Endothelial cell of umbilical vein (primary cell): ENCODE measurements around the gene GADL1. TPM values are rescaled to one million over a fixed set of nuclear protein-coding genes. Genes with fewer than 3 reads are reported as not detected.

Experiments used
- BruUV-seq: library from RNA; stranded (reverse); fragments of 400-500 nt; replicated peaks from 2 replicates; lab custom pipeline; 2021; lab: Mats Ljungman, UMichigan
- CTCF ChIA-PET: fragments of 300-600, 350-600 bp; sonication (Branson Sonifier 250); formaldehyde crosslinking; loops from one replicate; lab custom pipeline; 2021; ENCODE audit warnings: antibody characterized with exemption, inconsistent platforms; lab: Charles Lee
- POLR2A ChIA-PET: fragments of 300-600, 350-600 bp; sonication (Branson Sonifier 250); formaldehyde crosslinking; loops from one replicate; lab custom pipeline; 2021; ENCODE audit warnings: antibody characterized with exemption, inconsistent platforms; lab: Charles Lee
- DNase-seq: peaks from one replicate; pipeline ENCODE4 v3.0.0-alpha.2; 2011; ENCODE audit warnings: low read depth, low spot score
- FAIRE-seq: peaks from 2 replicates; lab custom pipeline; 2011; peaks lifted over from hg19 to GRCh38; lab: Jason Lieb, UNC
- H2AFZ ChIP-seq: 2 replicates; pipeline ENCODE4 v1.6.0; 2012; ENCODE audit warnings: low read depth, low read length, control low read depth, inconsistent platforms
- H3K27ac ChIP-seq: 2 replicates; pipeline ENCODE4 v1.5.1; 2011; ENCODE audit warnings: low read depth, mild to moderate bottlenecking, control low read depth, low read length, moderate library complexity; ENCODE audit not compliant: insufficient read depth
- H3K27me3 ChIP-seq, 2 experiments: 2 replicates each; pipeline versions ENCODE4 v1.6.0 to v1.6.1; 2011; ENCODE audit warnings: low read length in 2 of 2, mixed read lengths in 1 of 2; ENCODE audit not compliant: control insufficient read depth in 2 of 2, insufficient read depth in 2 of 2
- H3K36me3 ChIP-seq, 2 experiments: 2 replicates in 1 of 2; 3 replicates in 1 of 2; pipeline ENCODE4 v1.5.1; 2011; ENCODE audit warnings: low read length in 2 of 2, mild to moderate bottlenecking in 1 of 2, moderate library complexity in 1 of 2; ENCODE audit not compliant: control insufficient read depth in 2 of 2, insufficient read depth in 2 of 2; ENCODE audit errors: extremely low read depth in 1 of 2
- H3K4me1 ChIP-seq: 3 replicates; pipeline ENCODE4 v1.5.1; 2011; ENCODE audit warnings: mild to moderate bottlenecking, low read length; ENCODE audit not compliant: control insufficient read depth, insufficient read depth; ENCODE audit errors: extremely low read depth
- H3K4me2 ChIP-seq: 2 replicates; pipeline ENCODE4 v1.6.1; 2011; ENCODE audit warnings: low read length, control low read depth, mixed read lengths; ENCODE audit not compliant: insufficient read depth
- H3K4me3 ChIP-seq, 3 experiments: fragments of 200-600 bp in 1 of 3; sonication (generic), shearing (Covaris generic) in 1 of 3; replicated peaks in 1 of 3; 2 replicates each; pipeline ENCODE4 v1.5.1; 2011 to 2016; ENCODE audit warnings: control low read depth in 3 of 3, low read length in 3 of 3, mild to moderate bottlenecking in 2 of 3, inconsistent platforms in 1 of 3, low read depth in 1 of 3, moderate library complexity in 1 of 3; ENCODE audit not compliant: insufficient read depth in 1 of 3
- H3K79me2 ChIP-seq: 2 replicates; pipeline ENCODE4 v1.6.0; 2012; ENCODE audit warnings: low read length, inconsistent platforms; ENCODE audit not compliant: control insufficient read depth, insufficient read depth
- H3K9ac ChIP-seq: replicated peaks from 2 replicates; pipeline ENCODE3; 2011; ENCODE audit warnings: low read length, control low read depth; ENCODE audit not compliant: insufficient read depth; ENCODE audit errors: extremely low read depth
- H3K9me1 ChIP-seq: replicated peaks from 3 replicates; pipeline ENCODE4 v1.6.0; 2011; ENCODE audit warnings: mild to moderate bottlenecking, low read length; ENCODE audit not compliant: control insufficient read depth, insufficient read depth; ENCODE audit errors: extremely low read depth
- H3K9me3 ChIP-seq: replicated peaks from 2 replicates; pipeline ENCODE4 v1.5.1; 2012; ENCODE audit warnings: low read length, inconsistent platforms; ENCODE audit not compliant: control insufficient read depth, insufficient read depth
- H4K20me1 ChIP-seq: replicated peaks from 2 replicates; pipeline ENCODE3; 2011; ENCODE audit warnings: mild to moderate bottlenecking, low read length; ENCODE audit not compliant: control insufficient read depth, insufficient read depth; ENCODE audit errors: extremely low read depth
- CTCF ChIP-seq, 2 donors: IDR thresholded peaks; 1 replicate in 1 of 2; 2 replicates in 1 of 2; pipeline ENCODE4 v1.5.1; 2011; ENCODE audit warnings: low read length in 2 of 2, mild to moderate bottlenecking in 2 of 2, moderate library complexity in 2 of 2, control low read depth in 1 of 2, inconsistent platforms in 1 of 2, low read depth in 1 of 2; ENCODE audit not compliant: insufficient read depth in 1 of 2; ENCODE audit errors: extremely low read depth in 1 of 2
- EZH2 ChIP-seq: IDR thresholded peaks from 2 replicates; pipeline ENCODE4 v1.6.1; 2012; ENCODE audit warnings: borderline replicate concordance, low read depth, mild to moderate bottlenecking, moderate library complexity, low read length, inconsistent platforms; ENCODE audit not compliant: severe bottlenecking
- FOS ChIP-seq: IDR thresholded peaks from 2 replicates; pipeline ENCODE4 v1.6.1; 2011; ENCODE audit warnings: mild to moderate bottlenecking, low read length, moderate library complexity, borderline replicate concordance; ENCODE audit not compliant: insufficient read depth
- GATA2 ChIP-seq: IDR thresholded peaks from 2 replicates; pipeline ENCODE4 v1.7.0; 2011; ENCODE audit warnings: low read depth, mild to moderate bottlenecking, moderate library complexity, mixed read lengths, low read length; ENCODE audit not compliant: insufficient read length, insufficient read depth
- JUN ChIP-seq: IDR thresholded peaks from 2 replicates; pipeline ENCODE4 v1.6.1; 2011; ENCODE audit warnings: borderline replicate concordance, low read depth; ENCODE audit not compliant: insufficient read length, insufficient read depth
- MAX ChIP-seq: IDR thresholded peaks from 2 replicates; pipeline ENCODE4 v1.6.1; 2011; ENCODE audit not compliant: insufficient read depth, insufficient read length
- MYC ChIP-seq: IDR thresholded peaks from one replicate; pipeline ENCODE4 v1.6.1; 2011; ENCODE audit warnings: mild to moderate bottlenecking, low read depth, low read length
- POLR2A ChIP-seq: IDR thresholded peaks from 2 replicates; pipeline ENCODE4 v1.6.1; 2012; ENCODE audit warnings: low read depth, mild to moderate bottlenecking, control low read depth, low read length
- POLR2AphosphoS5 ChIP-seq: IDR thresholded peaks from 2 replicates; pipeline ENCODE4 v1.6.1; 2012; ENCODE audit warnings: low read depth, mild to moderate bottlenecking, control low read depth, low read length, moderate library complexity; ENCODE audit not compliant: insufficient read depth
- dilution Hi-C: fragments of 300-500 bp; cut with MboI; formaldehyde crosslinking; loops from one replicate; pipeline ENCODE4 v1.15.0; 2019; ENCODE audit warnings: low sequenced_read_pairs; ENCODE audit not compliant: extremely low pct_ligation_motif_present
- intact Hi-C: fragments of 100-400 bp; cut with micrococcal nuclease; formaldehyde crosslinking; loops from one replicate; pipeline ENCODE4 v1.10.0; 2022
- polyA plus RNA-seq, 4 experiments: library from polyadenylated mRNA; depleted of rRNA in 3 of 4; stranded (reverse) in 3 of 4; unstranded in 1 of 4; fragments of >200 nt; gene quantifications; 2 replicates each; pipeline versions ENCODE4 v1.2.1 to v1.2.3, GENCODE V29; 2011 to 2012; ENCODE audit warnings: missing spikeins in 1 of 4
- total RNA-seq: library from RNA; stranded (reverse); gene quantifications from 2 replicates; pipeline ENCODE4 v1.2.3, GENCODE V29; 2021

GADL1 gene
- total and polyA plus RNA-seq, 2 donors (not counting 3 experiments of a cell fraction or from before 2014, with no cell fraction given) = not detected

GRCh38 chr3:30848087-30848779 is 46.2 kb downstream of the GADL1 start:
- no peak overlapping the region for H3K4me3 ChIP-seq
- no peak overlapping the region for H3K4me2 ChIP-seq
- BruUV-seq = no TSS peak
- ChIA-PET POLR2A (no interaction called here), CTCF (no interaction called here)
- no peak overlapping the region for H3K27ac ChIP-seq
- TF ChIP-seq POLR2AphosphoS5 = no peak
- no peak for TF ChIP-seq MYC
- TF ChIP-seq POLR2A = no peak
- no peak for TF ChIP-seq EZH2
- no peak for TF ChIP-seq MAX
- TF ChIP-seq FOS = no peak
- TF ChIP-seq GATA2 = no peak
- TF ChIP-seq JUN = no peak
- TF ChIP-seq CTCF (IDR thresholded peaks at IDR 0.05; ENCODE audit: extremely low read depth in 1 of 2, insufficient read depth in 1 of 2, low read depth in 1 of 2, low read length in 2 of 2) = no peak
- no peaks in the 10 kb centered on the region for H3K9me1 ChIP-seq
- H3K9ac ChIP-seq = no peak overlapping the region
- H3K36me3 ChIP-seq = no peaks in the 10 kb centered on the region
- H2AFZ ChIP-seq = no peak overlapping the region
- no peaks in the 10 kb centered on the region for H3K9me3 ChIP-seq
- H3K4me1 ChIP-seq = no peaks in the 10 kb centered on the region
- dilution Hi-C loops = no loop called here
- intact Hi-C loops = no loop called here
- H4K20me1 ChIP-seq = no peaks in the 10 kb centered on the region
- peaks cover 3 to 5% of the 10 kb centered on the region in 2 experiments for H3K27me3 ChIP-seq
- no peak for DNase-seq
- H3K79me2 ChIP-seq = no peaks in the 10 kb centered on the region
- no peak for FAIRE-seq
